GM23338 (cell line): Measurements from ENCODE around the gene BTNL9.

Source experiments
- CREB1 ChIP-seq: fragments of 250-450 bp; sonication (Bioruptor Pico); IDR thresholded peaks from 2 replicates; pipeline ENCODE4 v1.5.0; 2020; ENCODE audit warnings: low read depth, mild to moderate bottlenecking, moderate library complexity
- ETS1 ChIP-seq: IDR thresholded peaks from 2 replicates; pipeline ENCODE4 v1.6.1; 2016; ENCODE audit warnings: antibody characterized with exemption
- EZH2 ChIP-seq: fragments of 200-600 bp; sonication (generic); IDR thresholded peaks from one replicate; pipeline ENCODE4 v1.8.0; 2017; ENCODE audit warnings: antibody characterized with exemption, mild to moderate bottlenecking, low read depth; ENCODE audit not compliant: unreplicated experiment
- EZH2phosphoT487 ChIP-seq: fragments of 200-600 bp; sonication (generic); IDR thresholded peaks from one replicate; pipeline ENCODE4 v1.8.1; 2018; ENCODE audit warnings: antibody characterized with exemption; ENCODE audit not compliant: unreplicated experiment
- JUNB ChIP-seq: IDR thresholded peaks from one replicate; pipeline ENCODE4 v1.6.1; 2016; ENCODE audit warnings: antibody characterized with exemption; ENCODE audit not compliant: unreplicated experiment
- NANOG ChIP-seq: IDR thresholded peaks from 2 replicates; pipeline ENCODE4 v1.6.1; 2016; ENCODE audit warnings: antibody characterized with exemption, borderline replicate concordance
- POLR2AphosphoS5 ChIP-seq: IDR thresholded peaks from 2 replicates; pipeline ENCODE4 v1.6.1; 2016; ENCODE audit warnings: antibody characterized with exemption, low read depth
- STAT1 ChIP-seq: IDR thresholded peaks from one replicate; pipeline ENCODE4 v1.6.1; 2016; ENCODE audit warnings: antibody characterized with exemption; ENCODE audit not compliant: unreplicated experiment
- ZNF114 ChIP-seq: fragments of 250-450 bp; sonication (Bioruptor Pico); IDR thresholded peaks from 2 replicates; pipeline ENCODE4 v1.5.0; 2020; ENCODE audit warnings: mild to moderate bottlenecking, moderate library complexity
- ZNF331 ChIP-seq: fragments of 250-450 bp; sonication (Bioruptor Pico); IDR thresholded peaks from 2 replicates; pipeline ENCODE4 v1.5.0; 2020; ENCODE audit warnings: low read depth, mild to moderate bottlenecking, moderate library complexity
- TF ChIP-seq, protein P1 (sequence below): IDR thresholded peaks from one replicate; pipeline ENCODE4 v1.6.1; 2018; ENCODE audit warnings: antibody characterized with exemption; ENCODE audit not compliant: unreplicated experiment
- TF ChIP-seq, protein P2 (sequence below), 2 experiments: fragments of 200-600 bp in 1 of 2; sonication (generic) in 1 of 2; conservative IDR thresholded peaks; 2 replicates each; pipeline versions ENCODE4 v1.5.1 to v1.6.1; 2016 to 2017; ENCODE audit warnings: antibody characterized with exemption in 2 of 2, low read depth in 2 of 2, mild to moderate bottlenecking in 2 of 2, moderate library complexity in 1 of 2
- TF ChIP-seq, protein P3 (sequence below): fragments of 250-450 bp; sonication (Bioruptor Pico); IDR thresholded peaks from 2 replicates; pipeline ENCODE4 v1.5.0; 2020; ENCODE audit warnings: mild to moderate bottlenecking, moderate library complexity

DNA sequence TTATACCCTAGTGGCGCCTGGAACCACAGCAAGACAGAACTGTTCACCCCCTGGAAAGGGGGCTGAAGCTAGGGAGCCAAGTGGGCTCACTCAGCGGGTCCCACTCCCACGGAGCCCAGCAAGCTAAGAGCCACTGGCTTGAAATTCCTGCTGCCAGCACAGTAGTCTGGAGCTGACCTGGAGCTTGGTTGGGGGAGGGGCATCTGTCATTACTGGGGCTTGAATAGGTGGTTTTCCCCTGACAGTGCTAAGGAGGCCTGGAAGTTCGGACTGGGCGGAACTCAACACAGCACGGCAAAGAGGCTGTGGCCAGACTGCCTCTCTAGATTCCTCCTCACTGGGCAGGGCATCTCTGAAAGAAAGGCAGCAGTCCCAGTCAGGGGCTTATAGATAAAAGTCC, 31.9 kb upstream of the BTNL9 start:
- TF ChIP-seq, protein P1, sequence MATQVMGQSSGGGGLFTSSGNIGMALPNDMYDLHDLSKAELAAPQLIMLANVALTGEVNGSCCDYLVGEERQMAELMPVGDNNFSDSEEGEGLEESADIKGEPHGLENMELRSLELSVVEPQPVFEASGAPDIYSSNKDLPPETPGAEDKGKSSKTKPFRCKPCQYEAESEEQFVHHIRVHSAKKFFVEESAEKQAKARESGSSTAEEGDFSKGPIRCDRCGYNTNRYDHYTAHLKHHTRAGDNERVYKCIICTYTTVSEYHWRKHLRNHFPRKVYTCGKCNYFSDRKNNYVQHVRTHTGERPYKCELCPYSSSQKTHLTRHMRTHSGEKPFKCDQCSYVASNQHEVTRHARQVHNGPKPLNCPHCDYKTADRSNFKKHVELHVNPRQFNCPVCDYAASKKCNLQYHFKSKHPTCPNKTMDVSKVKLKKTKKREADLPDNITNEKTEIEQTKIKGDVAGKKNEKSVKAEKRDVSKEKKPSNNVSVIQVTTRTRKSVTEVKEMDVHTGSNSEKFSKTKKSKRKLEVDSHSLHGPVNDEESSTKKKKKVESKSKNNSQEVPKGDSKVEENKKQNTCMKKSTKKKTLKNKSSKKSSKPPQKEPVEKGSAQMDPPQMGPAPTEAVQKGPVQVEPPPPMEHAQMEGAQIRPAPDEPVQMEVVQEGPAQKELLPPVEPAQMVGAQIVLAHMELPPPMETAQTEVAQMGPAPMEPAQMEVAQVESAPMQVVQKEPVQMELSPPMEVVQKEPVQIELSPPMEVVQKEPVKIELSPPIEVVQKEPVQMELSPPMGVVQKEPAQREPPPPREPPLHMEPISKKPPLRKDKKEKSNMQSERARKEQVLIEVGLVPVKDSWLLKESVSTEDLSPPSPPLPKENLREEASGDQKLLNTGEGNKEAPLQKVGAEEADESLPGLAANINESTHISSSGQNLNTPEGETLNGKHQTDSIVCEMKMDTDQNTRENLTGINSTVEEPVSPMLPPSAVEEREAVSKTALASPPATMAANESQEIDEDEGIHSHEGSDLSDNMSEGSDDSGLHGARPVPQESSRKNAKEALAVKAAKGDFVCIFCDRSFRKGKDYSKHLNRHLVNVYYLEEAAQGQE, result no peak
- TF ChIP-seq, protein P2, sequence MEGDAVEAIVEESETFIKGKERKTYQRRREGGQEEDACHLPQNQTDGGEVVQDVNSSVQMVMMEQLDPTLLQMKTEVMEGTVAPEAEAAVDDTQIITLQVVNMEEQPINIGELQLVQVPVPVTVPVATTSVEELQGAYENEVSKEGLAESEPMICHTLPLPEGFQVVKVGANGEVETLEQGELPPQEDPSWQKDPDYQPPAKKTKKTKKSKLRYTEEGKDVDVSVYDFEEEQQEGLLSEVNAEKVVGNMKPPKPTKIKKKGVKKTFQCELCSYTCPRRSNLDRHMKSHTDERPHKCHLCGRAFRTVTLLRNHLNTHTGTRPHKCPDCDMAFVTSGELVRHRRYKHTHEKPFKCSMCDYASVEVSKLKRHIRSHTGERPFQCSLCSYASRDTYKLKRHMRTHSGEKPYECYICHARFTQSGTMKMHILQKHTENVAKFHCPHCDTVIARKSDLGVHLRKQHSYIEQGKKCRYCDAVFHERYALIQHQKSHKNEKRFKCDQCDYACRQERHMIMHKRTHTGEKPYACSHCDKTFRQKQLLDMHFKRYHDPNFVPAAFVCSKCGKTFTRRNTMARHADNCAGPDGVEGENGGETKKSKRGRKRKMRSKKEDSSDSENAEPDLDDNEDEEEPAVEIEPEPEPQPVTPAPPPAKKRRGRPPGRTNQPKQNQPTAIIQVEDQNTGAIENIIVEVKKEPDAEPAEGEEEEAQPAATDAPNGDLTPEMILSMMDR (conservative IDR thresholded peaks at IDR 0.05; ENCODE audit: low read depth in 2 of 2), result no peak
- TF ChIP-seq POLR2AphosphoS5 (no peak), NANOG (no peak), EZH2 (no peak), EZH2phosphoT487 (no peak), STAT1 (no peak), ETS1 (no peak), CREB1 (CRISPR knock-in tag) (no peak), JUNB (no peak), ZNF331 (no peak), ZNF114 (no peak)
- TF ChIP-seq, protein P3, sequence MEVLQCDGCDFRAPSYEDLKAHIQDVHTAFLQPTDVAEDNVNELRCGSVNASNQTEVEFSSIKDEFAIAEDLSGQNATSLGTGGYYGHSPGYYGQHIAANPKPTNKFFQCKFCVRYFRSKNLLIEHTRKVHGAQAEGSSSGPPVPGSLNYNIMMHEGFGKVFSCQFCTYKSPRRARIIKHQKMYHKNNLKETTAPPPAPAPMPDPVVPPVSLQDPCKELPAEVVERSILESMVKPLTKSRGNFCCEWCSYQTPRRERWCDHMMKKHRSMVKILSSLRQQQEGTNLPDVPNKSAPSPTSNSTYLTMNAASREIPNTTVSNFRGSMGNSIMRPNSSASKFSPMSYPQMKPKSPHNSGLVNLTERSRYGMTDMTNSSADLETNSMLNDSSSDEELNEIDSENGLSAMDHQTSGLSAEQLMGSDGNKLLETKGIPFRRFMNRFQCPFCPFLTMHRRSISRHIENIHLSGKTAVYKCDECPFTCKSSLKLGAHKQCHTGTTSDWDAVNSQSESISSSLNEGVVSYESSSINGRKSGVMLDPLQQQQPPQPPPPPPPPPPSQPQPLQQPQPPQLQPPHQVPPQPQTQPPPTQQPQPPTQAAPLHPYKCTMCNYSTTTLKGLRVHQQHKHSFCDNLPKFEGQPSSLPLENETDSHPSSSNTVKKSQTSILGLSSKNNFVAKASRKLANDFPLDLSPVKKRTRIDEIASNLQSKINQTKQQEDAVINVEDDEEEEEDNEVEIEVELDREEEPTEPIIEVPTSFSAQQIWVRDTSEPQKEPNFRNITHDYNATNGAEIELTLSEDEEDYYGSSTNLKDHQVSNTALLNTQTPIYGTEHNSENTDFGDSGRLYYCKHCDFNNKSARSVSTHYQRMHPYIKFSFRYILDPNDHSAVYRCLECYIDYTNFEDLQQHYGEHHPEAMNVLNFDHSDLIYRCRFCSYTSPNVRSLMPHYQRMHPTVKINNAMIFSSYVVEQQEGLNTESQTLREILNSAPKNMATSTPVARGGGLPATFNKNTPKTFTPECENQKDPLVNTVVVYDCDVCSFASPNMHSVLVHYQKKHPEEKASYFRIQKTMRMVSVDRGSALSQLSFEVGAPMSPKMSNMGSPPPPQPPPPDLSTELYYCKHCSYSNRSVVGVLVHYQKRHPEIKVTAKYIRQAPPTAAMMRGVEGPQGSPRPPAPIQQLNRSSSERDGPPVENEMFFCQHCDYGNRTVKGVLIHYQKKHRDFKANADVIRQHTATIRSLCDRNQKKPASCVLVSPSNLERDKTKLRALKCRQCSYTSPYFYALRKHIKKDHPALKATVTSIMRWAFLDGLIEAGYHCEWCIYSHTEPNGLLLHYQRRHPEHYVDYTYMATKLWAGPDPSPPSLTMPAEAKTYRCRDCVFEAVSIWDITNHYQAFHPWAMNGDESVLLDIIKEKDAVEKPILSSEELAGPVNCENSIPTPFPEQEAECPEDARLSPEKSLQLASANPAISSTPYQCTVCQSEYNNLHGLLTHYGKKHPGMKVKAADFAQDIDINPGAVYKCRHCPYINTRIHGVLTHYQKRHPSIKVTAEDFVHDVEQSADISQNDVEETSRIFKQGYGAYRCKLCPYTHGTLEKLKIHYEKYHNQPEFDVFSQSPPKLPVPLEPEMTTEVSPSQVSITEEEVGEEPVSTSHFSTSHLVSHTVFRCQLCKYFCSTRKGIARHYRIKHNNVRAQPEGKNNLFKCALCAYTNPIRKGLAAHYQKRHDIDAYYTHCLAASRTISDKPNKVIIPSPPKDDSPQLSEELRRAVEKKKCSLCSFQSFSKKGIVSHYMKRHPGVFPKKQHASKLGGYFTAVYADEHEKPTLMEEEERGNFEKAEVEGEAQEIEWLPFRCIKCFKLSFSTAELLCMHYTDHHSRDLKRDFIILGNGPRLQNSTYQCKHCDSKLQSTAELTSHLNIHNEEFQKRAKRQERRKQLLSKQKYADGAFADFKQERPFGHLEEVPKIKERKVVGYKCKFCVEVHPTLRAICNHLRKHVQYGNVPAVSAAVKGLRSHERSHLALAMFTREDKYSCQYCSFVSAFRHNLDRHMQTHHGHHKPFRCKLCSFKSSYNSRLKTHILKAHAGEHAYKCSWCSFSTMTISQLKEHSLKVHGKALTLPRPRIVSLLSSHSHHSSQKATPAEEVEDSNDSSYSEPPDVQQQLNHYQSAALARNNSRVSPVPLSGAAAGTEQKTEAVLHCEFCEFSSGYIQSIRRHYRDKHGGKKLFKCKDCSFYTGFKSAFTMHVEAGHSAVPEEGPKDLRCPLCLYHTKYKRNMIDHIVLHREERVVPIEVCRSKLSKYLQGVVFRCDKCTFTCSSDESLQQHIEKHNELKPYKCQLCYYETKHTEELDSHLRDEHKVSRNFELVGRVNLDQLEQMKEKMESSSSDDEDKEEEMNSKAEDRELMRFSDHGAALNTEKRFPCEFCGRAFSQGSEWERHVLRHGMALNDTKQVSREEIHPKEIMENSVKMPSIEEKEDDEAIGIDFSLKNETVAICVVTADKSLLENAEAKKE (CRISPR knock-in tag), result no peak
